NOMO-1 treated with DMSO at 0.1 percent for 48 hours (cell line): Measurements from ENCODE around the gene NHLRC2.
A peak's percentile ranks its signal among the peaks of the same experiment; 100 is the strongest.

Source experiments
- DNase-seq: peaks from one replicate; lab custom pipeline; 2025; ENCODE audit not compliant: unreplicated experiment; lab: John Stamatoyannopoulos, UW

NHLRC2 gene

GRCh38 chr10:113965683-113966082, 111.2 kb downstream of the NHLRC2 start:
- peak; percentile 95 for DNase-seq
